Rectal smooth muscle tissue (tissue), 1 donor: Measurements from ENCODE around the gene DPP6.

Experiments
- H3K27ac ChIP-seq: one replicate; pipeline ENCODE4 v1.7.0; 2013; ENCODE audit warnings: low read depth, low read length, inconsistent platforms
- H3K27me3 ChIP-seq: one replicate; pipeline ENCODE4 v1.7.0; 2013; ENCODE audit warnings: low read length; ENCODE audit not compliant: control insufficient read depth, insufficient read depth
- H3K36me3 ChIP-seq: one replicate; pipeline ENCODE4 v1.7.0; 2013; ENCODE audit warnings: low read length; ENCODE audit not compliant: control insufficient read depth, insufficient read depth
- H3K4me1 ChIP-seq: one replicate; pipeline ENCODE4 v1.7.0; 2013; ENCODE audit warnings: low read length; ENCODE audit not compliant: control insufficient read depth, insufficient read depth
- H3K4me3 ChIP-seq: one replicate; pipeline ENCODE4 v1.7.0; 2013; ENCODE audit warnings: low read length
- H3K9ac ChIP-seq: one replicate; pipeline ENCODE4 v1.7.0; 2013; ENCODE audit warnings: low read length

The DPP6 gene

GRCh38 chr7:154178895-154179294 is 126.7 kb downstream of the DPP6 start:
- H3K9ac ChIP-seq: no peak overlapping the region
- no peaks in the 10 kb centered on the region for H3K36me3 ChIP-seq
- no peak overlapping the region for H3K4me3 ChIP-seq
- H3K27ac ChIP-seq: no peak overlapping the region
- H3K4me1 ChIP-seq: no peaks in the 10 kb centered on the region
- no peaks in the 10 kb centered on the region for H3K27me3 ChIP-seq

GRCh38 chr7:154183482-154183881 is 131.3 kb downstream of the DPP6 start:
- no peak overlapping the region for H3K27ac ChIP-seq
- H3K27me3 ChIP-seq: no peaks in the 10 kb centered on the region
- H3K4me1 ChIP-seq: no peaks in the 10 kb centered on the region
- no peak overlapping the region for H3K4me3 ChIP-seq
- H3K9ac ChIP-seq: no peak overlapping the region
- H3K36me3 ChIP-seq: no peaks in the 10 kb centered on the region

- no peaks in the 10 kb centered on the region for H3K4me1 ChIP-seq
- H3K36me3 ChIP-seq: no peaks in the 10 kb centered on the region
- H3K27ac ChIP-seq: no peak overlapping the region
- H3K4me3 ChIP-seq: no peak overlapping the region
- no peaks in the 10 kb centered on the region for H3K27me3 ChIP-seq
- H3K9ac ChIP-seq: no peak overlapping the region
Observed at GRCh38 chr7:154183946-154184345, 131.7 kb downstream of the DPP6 start.

DNA sequence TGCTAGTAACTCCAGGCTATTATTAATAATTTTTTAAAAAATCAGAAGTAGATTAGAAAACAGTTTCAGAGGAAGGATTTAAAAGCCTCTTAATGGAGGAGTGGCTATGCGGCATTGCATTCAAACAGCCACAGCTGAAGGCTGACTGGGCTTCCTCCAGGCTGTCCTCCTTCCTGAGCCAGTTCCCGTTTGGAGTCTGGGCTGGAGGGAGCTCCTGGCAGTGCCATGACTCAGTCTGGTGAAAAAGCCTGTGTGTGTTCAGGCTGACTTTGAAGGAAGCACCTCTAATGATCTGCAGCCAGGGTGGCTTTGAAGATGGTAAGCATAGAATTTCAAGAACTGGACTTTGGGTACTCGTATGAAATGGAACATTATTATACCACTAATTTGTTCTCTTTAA is 134.6 kb downstream of the DPP6 start:
- H3K27me3 ChIP-seq: no peaks in the 10 kb centered on the region
- no peaks in the 10 kb centered on the region for H3K4me1 ChIP-seq
- no peak overlapping the region for H3K9ac ChIP-seq
- no peaks in the 10 kb centered on the region for H3K36me3 ChIP-seq
- no peak overlapping the region for H3K27ac ChIP-seq
- no peak overlapping the region for H3K4me3 ChIP-seq

GRCh38 chr7:154188330-154188729 is 136.1 kb downstream of the DPP6 start:
- H3K27ac ChIP-seq: no peak overlapping the region
- no peak overlapping the region for H3K4me3 ChIP-seq
- H3K9ac ChIP-seq: no peak overlapping the region
- no peaks in the 10 kb centered on the region for H3K36me3 ChIP-seq
- H3K27me3 ChIP-seq: no peaks in the 10 kb centered on the region
- H3K4me1 ChIP-seq: no peaks in the 10 kb centered on the region

DNA sequence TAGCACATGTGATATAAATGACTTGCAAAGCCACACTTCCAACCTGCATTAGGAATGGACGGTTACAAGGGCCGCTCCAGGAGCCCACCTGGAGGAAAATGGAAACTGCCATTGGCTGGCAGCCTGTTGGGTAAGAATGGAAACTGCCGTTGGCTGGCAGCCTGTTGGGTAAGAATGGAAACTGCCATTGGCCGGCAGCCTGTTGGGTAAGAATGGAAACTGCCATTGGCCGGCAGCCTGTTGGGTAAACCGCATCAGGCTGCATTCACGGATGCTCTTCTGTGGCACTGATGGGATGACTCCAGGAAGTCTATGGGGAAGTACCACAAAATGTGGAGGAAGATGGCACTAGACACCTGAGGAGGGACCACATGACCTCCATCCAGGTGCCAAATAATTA is 143.1 kb downstream of the DPP6 start:
- Histone ChIP-seq H3K27me3 (no peaks in the 10 kb centered on the region), H3K9ac (no peak overlapping the region), H3K4me1 (no peaks in the 10 kb centered on the region), H3K27ac (no peak overlapping the region), H3K4me3 (no peak overlapping the region), H3K36me3 (no peaks in the 10 kb centered on the region)

GRCh38 chr7:154198481-154198880 is 146.3 kb downstream of the DPP6 start:
- Histone ChIP-seq H3K4me1 (no peaks in the 10 kb centered on the region), H3K27ac (no peak overlapping the region), H3K9ac (no peak overlapping the region), H3K4me3 (no peak overlapping the region), H3K27me3 (no peaks in the 10 kb centered on the region), H3K36me3 (no peaks in the 10 kb centered on the region)

- no peak overlapping the region for H3K4me3 ChIP-seq
- H3K36me3 ChIP-seq: no peaks in the 10 kb centered on the region
- H3K4me1 ChIP-seq: no peaks in the 10 kb centered on the region
- H3K9ac ChIP-seq: no peak overlapping the region
- no peaks in the 10 kb centered on the region for H3K27me3 ChIP-seq
- H3K27ac ChIP-seq: no peak overlapping the region
Observed at GRCh38 chr7:154200241-154200640, 148.0 kb downstream of the DPP6 start.

DNA sequence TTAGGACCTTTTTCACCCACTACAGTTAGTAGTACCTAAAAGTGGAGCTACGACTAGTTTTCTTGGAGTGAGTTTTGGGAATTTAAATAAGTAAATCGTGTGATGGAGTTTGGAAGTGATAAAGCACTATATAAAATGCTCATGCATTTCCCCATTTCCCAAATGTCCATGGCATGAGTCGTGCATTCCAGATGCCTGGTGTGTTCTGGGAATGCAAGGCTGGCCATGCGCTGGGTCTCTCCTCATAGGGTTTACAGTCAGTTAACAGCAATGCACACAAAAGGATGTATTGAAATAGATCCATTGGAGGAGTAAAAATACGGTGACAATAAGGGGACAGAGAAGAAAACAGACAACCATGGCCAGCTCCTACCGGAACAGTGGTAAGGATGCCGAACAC is 149.8 kb downstream of the DPP6 start:
- no peak overlapping the region for H3K27ac ChIP-seq
- H3K36me3 ChIP-seq: no peaks in the 10 kb centered on the region
- H3K4me1 ChIP-seq: no peaks in the 10 kb centered on the region
- no peak overlapping the region for H3K4me3 ChIP-seq
- H3K27me3 ChIP-seq: no peaks in the 10 kb centered on the region
- H3K9ac ChIP-seq: no peak overlapping the region

DNA sequence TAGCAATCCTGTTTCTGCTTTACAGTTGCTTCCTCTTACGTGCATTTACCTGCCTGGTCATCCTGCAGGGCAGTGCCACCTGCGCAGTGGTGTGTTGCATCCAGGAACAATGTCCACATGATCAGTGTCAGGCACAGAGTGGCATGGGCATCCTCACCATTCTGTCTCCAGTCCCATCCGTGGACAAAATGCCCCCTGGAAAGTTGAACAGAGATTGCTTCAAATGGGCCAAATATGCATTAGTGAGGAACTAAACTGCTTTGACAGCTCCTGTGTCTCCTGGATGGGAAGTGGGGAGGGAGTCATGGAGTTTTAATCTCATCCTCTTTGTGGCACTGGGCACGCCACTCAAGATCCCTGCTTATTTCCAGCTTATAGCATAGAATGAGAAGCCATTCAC is 151.8 kb downstream of the DPP6 start:
- H3K27me3 ChIP-seq: no peaks in the 10 kb centered on the region
- H3K4me3 ChIP-seq: no peak overlapping the region
- H3K27ac ChIP-seq: no peak overlapping the region
- no peaks in the 10 kb centered on the region for H3K36me3 ChIP-seq
- no peaks in the 10 kb centered on the region for H3K4me1 ChIP-seq
- H3K9ac ChIP-seq: no peak overlapping the region

GRCh38 chr7:154212861-154213260 is 160.7 kb downstream of the DPP6 start:
- H3K4me3 ChIP-seq: no peak overlapping the region
- H3K27ac ChIP-seq: no peak overlapping the region
- H3K4me1 ChIP-seq: no peaks in the 10 kb centered on the region
- H3K9ac ChIP-seq: no peak overlapping the region
- H3K27me3 ChIP-seq: no peaks in the 10 kb centered on the region
- no peaks in the 10 kb centered on the region for H3K36me3 ChIP-seq

DNA sequence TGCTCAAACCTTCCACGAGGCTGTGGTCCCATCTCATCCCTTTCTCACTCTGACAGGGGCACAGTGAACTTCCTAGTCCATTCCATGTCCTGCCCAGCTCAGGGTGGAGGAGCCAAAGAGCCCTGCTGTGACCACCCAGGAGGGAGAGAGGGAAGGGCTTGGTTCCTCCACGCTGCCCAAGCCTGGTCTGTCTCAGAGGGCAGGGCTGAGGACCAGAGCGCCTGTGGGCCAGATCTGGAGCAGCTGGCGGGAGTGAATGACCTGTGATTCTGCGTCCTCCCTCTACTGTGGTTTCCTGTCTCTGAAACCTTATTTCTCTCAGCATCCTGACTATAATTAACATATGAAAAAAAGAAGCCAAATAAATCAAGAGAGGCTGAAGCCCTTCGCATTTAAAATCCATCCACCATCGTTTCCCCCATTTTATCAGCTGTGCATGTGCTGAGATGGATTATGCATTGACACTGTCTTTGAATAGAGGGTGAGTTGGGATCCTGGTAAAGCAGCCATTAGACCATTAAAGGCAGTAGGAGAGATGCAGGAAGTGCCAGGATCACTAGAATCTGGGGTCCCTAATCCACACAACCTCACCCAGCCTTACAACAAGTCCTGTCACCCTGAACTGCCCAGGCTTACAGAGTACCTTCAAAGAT is 165.6 kb downstream of the DPP6 start:
- Histone ChIP-seq H3K27me3 (no peaks in the 10 kb centered on the region), H3K4me3 (no peak overlapping the region), H3K27ac (no peak overlapping the region), H3K4me1 (no peaks in the 10 kb centered on the region), H3K36me3 (no peaks in the 10 kb centered on the region), H3K9ac (no peak overlapping the region)

- Histone ChIP-seq H3K4me1 (no peaks in the 10 kb centered on the region), H3K27me3 (no peaks in the 10 kb centered on the region), H3K4me3 (no peak overlapping the region), H3K36me3 (no peaks in the 10 kb centered on the region), H3K9ac (no peak overlapping the region), H3K27ac (no peak overlapping the region)
Observed at GRCh38 chr7:154231732-154232131, 179.5 kb downstream of the DPP6 start.
